GM21390 (cell line): ENCODE results near the gene RPUSD1.
"Not testable (repeated sequence)": the region's sequence is repeated elsewhere in the genome, so short reads cannot be mapped to it uniquely, and the experiment has no call there.

Experiments
- ATAC-seq: cut with Tn5 transposase; IDR thresholded peaks from one replicate; pipeline ENCODE4 v1.9.1; 2021; ENCODE audit not compliant: unreplicated experiment

Gene RPUSD1

GRCh38 chr16:787978-788398 is at the start of gene RPUSD1:
TSS of gene RPUSD1 (minus strand) at chr16:788381. CDS start at chr16:787737, 644 bp downstream.
- ATAC-seq: no peak

GRCh38 chr16:836822-837221 is 48.6 kb upstream of the RPUSD1 start:
- ATAC-seq: not testable (repeated sequence)

- ATAC-seq: no peak
These were observed 48.0 kb upstream of the RPUSD1 start for GRCh38 chr16:836221-836620.

- ATAC-seq: no peak
These were observed 47.2 kb upstream of the RPUSD1 start for GRCh38 chr16:835373-835772.

GRCh38 chr16:833411-833810 is 45.2 kb upstream of the RPUSD1 start:
- ATAC-seq: no peak

GRCh38 chr16:832652-833336 is 44.6 kb upstream of the RPUSD1 start:
- no peak for ATAC-seq

GRCh38 chr16:831571-832413 is 43.6 kb upstream of the RPUSD1 start:
- no peak for ATAC-seq

GRCh38 chr16:830871-831570 is 42.8 kb upstream of the RPUSD1 start:
- ATAC-seq: no peak

GRCh38 chr16:830107-830870 is 42.1 kb upstream of the RPUSD1 start:
- no peak for ATAC-seq

GRCh38 chr16:828891-829290 is 40.7 kb upstream of the RPUSD1 start:
- ATAC-seq: no peak

GRCh38 chr16:827513-827912 is 39.3 kb upstream of the RPUSD1 start:
- no peak for ATAC-seq

GRCh38 chr16:825341-826061 is 37.3 kb upstream of the RPUSD1 start:
- ATAC-seq: no peak

GRCh38 chr16:824601-825000 is 36.4 kb upstream of the RPUSD1 start:
- no peak for ATAC-seq

- ATAC-seq: no peak
These were observed 36.0 kb upstream of the RPUSD1 start for GRCh38 chr16:824194-824593.

GRCh38 chr16:822909-823297 is 34.7 kb upstream of the RPUSD1 start:
- no peak for ATAC-seq

GRCh38 chr16:822174-822908 is 34.2 kb upstream of the RPUSD1 start:
- no peak for ATAC-seq

- no peak for ATAC-seq
These were observed 33.6 kb upstream of the RPUSD1 start for GRCh38 chr16:821751-822150.

- no peak for ATAC-seq
These were observed 32.6 kb upstream of the RPUSD1 start for GRCh38 chr16:820748-821147.

- ATAC-seq: not testable (repeated sequence)
These were observed 31.8 kb upstream of the RPUSD1 start for GRCh38 chr16:820044-820408.
